Liver (tissue), 2 donors: ENCODE measurements around the gene RASAL1.

Experiments used
- GABPA ChIP-seq, 2 donors: IDR thresholded peaks in 1 of 2; conservative IDR thresholded peaks in 1 of 2; 2 replicates each; pipeline ENCODE4 v1.6.1; 2016; ENCODE audit warnings: antibody characterized with exemption in 2 of 2, mild to moderate bottlenecking in 1 of 2, moderate library complexity in 1 of 2
- TF ChIP-seq, protein P1 (sequence below): IDR thresholded peaks from 2 replicates; pipeline ENCODE4 v1.6.1; 2016; ENCODE audit warnings: antibody characterized with exemption
- TF ChIP-seq, protein P2 (sequence below): IDR thresholded peaks from 2 replicates; pipeline ENCODE4 v1.6.1; 2016; ENCODE audit warnings: antibody characterized with exemption
- TF ChIP-seq, protein P3 (sequence below): IDR thresholded peaks from 2 replicates; pipeline ENCODE4 v1.6.1; 2016; ENCODE audit warnings: antibody characterized with exemption, mild to moderate bottlenecking
- donor health status: healthy.

GRCh38 chr12:113146999-113147398 is 11.4 kb upstream of the RASAL1 start:
- TF ChIP-seq, protein P1, sequence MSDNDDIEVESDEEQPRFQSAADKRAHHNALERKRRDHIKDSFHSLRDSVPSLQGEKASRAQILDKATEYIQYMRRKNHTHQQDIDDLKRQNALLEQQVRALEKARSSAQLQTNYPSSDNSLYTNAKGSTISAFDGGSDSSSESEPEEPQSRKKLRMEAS, result no peak
- TF ChIP-seq GABPA (IDR thresholded peaks at IDR 0.05 in 1 of 2, conservative IDR thresholded peaks at IDR 0.05 in 1 of 2), result no peak
- TF ChIP-seq, protein P2, sequence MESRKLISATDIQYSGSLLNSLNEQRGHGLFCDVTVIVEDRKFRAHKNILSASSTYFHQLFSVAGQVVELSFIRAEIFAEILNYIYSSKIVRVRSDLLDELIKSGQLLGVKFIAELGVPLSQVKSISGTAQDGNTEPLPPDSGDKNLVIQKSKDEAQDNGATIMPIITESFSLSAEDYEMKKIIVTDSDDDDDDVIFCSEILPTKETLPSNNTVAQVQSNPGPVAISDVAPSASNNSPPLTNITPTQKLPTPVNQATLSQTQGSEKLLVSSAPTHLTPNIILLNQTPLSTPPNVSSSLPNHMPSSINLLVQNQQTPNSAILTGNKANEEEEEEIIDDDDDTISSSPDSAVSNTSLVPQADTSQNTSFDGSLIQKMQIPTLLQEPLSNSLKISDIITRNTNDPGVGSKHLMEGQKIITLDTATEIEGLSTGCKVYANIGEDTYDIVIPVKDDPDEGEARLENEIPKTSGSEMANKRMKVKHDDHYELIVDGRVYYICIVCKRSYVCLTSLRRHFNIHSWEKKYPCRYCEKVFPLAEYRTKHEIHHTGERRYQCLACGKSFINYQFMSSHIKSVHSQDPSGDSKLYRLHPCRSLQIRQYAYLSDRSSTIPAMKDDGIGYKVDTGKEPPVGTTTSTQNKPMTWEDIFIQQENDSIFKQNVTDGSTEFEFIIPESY, result no peak
- TF ChIP-seq, protein P3, sequence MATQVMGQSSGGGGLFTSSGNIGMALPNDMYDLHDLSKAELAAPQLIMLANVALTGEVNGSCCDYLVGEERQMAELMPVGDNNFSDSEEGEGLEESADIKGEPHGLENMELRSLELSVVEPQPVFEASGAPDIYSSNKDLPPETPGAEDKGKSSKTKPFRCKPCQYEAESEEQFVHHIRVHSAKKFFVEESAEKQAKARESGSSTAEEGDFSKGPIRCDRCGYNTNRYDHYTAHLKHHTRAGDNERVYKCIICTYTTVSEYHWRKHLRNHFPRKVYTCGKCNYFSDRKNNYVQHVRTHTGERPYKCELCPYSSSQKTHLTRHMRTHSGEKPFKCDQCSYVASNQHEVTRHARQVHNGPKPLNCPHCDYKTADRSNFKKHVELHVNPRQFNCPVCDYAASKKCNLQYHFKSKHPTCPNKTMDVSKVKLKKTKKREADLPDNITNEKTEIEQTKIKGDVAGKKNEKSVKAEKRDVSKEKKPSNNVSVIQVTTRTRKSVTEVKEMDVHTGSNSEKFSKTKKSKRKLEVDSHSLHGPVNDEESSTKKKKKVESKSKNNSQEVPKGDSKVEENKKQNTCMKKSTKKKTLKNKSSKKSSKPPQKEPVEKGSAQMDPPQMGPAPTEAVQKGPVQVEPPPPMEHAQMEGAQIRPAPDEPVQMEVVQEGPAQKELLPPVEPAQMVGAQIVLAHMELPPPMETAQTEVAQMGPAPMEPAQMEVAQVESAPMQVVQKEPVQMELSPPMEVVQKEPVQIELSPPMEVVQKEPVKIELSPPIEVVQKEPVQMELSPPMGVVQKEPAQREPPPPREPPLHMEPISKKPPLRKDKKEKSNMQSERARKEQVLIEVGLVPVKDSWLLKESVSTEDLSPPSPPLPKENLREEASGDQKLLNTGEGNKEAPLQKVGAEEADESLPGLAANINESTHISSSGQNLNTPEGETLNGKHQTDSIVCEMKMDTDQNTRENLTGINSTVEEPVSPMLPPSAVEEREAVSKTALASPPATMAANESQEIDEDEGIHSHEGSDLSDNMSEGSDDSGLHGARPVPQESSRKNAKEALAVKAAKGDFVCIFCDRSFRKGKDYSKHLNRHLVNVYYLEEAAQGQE, result no peak
